ENCODE measurements around the gene LGMN.

Gene LGMN

DNA sequence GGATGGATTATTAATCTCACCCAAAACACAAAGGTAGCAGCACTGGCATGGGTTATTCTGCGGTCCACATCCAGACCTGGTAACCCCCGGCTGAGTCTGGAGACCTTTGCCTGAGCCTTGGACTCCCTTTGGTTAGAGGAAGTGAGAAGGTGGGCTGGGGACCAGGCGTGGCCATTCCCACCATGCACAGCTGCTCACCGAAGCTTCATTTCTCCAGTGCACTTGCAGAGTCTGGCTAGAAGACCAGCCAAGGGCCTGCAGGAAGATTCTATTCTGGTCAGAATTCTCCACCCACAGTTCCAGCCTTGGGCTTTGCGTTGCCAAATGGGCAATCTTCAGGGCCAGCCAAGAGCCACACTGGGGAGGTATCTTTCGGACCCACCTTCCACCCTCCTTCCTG is 73.0 kb downstream of the LGMN start:
- no peak for DNase-seq

GRCh38 chr14:92673601-92674150 is 74.8 kb downstream of the LGMN start:
- DNase-seq = no peak

- no peak for DNase-seq
These were observed 77.6 kb downstream of the LGMN start for GRCh38 chr14:92670643-92671366.

DNA sequence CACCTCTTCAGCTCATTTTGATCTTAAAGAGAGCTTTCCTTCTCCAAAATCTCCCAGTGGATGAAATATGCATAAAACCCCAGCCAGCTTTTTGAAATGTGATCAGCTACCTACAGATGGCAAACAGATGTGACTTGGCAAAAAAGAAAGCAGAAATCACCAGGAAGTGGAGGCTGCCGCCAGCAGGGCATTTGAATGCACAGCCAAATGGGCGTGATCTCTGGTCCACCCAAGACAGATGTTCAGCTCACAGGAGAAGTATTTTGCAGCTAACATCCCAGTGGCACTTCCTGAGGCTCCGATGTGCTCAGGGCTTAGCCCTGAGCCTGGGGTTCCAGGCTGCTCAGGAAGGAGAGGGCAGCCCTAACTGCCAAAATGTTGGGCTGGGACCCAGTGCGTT is 78.3 kb downstream of the LGMN start:
- DNase-seq = no peak

- DNase-seq = no peak
These were observed 80.0 kb downstream of the LGMN start for GRCh38 chr14:92668276-92668973.

DNA sequence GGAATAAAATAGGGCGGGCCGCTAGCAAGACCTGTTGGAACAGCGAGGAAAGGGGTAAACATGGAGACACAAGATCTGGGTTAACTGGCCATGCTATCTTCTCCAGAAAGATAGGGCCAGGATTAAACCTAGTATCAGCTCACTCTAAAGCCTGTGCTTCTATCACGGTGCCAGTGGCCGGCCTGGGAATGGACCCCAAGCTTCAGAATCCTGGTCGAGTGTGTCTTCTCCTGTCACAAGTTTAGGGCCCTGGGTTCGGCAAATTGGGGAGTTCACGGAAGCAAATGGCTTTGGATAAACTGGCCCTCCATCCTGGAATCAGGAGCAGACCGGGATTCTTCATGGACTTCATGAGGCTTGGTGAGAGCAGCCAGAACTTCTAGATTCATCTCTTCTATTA is 82.2 kb downstream of the LGMN start:
- DNase-seq = no peak

DNA sequence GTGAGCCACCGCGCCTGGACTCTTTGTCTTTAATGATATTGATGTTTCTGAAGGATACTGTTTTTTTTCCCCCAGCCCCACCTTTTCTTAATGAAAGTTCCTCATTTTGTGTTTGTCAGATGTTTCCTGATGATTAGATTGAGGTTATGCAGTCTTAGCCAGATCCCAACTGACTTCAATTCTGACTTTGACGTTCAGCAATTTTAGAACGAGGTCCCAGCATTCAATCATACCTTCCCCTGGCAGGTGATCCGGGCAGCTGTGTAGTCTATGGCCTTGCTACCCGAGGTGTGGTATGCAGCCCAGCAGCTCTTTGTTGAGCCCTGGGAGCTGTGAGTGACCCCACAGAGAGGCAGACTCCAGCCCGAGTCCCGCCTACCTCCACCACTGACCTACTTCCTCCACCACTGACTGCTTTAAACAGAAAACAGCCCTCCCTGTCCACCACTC is 82.7 kb downstream of the LGMN start:
- DNase-seq = no peak

DNA sequence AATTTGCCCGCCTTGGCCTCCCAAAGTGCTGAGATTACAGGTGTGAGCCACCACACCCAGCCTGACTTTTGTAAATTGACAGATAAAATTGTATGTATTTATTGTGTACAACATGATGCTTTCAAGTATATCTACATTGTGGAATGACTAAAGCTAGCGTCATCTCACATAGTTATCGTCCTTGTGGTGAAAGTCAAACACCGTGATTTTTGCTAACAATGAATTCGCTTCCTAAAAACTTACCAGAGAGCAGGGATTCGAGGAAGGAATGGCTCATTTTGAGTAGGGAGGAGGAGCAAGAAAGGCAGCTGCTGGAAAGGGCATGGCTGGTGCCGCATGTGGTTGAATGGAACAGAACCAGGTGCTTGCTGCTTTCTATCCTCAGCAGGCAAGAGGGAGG is 85.4 kb downstream of the LGMN start:
- DNase-seq = no peak

GRCh38 chr14:92660571-92660970 is 87.9 kb downstream of the LGMN start:
- DNase-seq = no peak

- DNase-seq = no peak
These were observed 88.5 kb downstream of the LGMN start for GRCh38 chr14:92659765-92660561.

DNA sequence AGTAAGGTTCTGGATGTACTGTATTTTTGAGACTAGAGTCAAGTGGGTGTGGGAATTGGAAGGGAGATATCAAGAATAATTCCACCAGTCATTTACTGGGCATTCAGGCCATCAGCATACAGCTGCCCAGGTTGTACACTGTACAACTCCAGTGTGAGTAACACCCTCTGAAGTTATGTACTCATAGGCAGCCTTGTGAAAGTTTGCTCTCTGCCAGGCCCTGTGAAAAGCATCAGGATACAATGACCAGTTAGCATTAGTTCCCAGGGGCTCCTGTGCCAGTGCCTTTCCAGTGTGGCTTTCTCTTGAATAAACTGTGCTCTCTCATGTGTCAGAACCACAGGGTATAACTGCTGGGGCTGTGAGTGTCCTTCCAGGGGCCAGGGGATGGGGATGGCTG is 89.7 kb downstream of the LGMN start:
- DNase-seq = no peak

DNA sequence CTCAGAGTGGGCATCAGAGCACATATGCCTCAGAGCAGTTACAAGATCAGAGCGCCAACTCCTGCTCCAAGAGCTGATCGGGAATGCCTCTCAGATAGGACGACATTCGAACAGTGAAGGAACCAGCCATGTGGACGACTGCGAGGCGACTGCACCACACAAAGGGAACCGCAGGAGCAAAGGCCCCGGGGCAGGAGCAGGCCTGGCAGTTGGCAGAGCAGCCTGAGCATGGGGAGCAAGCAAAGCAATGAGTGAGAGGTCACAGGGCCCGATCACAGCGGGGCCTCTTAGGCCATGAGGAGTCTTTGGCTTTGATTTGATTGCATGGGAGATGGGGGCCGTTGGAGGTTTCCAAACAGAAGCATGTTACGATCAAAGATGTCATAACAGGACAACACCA is 90.3 kb downstream of the LGMN start:
- no peak for DNase-seq

GRCh38 chr14:92657457-92658142 is 90.8 kb downstream of the LGMN start:
- DNase-seq = no peak

DNA sequence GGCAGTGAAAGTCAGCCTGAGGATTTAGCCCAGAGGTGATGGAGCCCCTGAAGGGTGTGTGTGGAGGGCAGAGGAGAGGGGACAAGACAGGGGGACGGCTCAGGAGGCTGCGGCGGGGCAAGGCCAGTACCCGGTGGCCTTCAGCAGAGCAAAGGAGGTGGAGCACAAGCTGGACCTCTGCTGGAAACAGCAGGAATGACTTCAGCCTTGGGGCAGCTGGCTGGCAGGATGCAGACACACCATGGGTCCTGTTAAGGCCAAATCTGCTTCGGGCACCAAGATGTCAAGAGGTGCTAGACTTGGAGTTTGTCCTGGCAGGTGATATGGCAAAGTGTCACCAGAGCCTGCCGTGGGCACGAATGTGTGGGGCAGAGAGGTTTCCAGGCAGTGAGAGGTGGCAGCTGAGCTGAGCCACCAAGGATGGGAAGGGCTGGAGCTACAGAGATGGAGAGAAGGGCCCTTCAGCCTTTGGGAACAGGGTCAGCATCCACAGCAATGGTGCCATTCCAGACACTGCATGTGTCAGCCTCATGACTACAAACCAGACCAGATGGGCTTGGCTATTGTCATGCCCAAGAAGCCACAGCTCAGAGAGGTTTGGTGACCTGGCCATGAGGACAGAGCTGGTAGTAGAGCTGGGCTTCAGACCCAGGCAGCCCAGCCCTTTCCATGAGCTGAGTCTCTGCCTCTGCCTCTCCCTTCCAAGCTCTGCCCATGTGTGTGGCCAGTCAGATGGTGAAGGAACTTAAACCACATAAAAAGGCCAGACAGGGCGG is 91.9 kb downstream of the LGMN start:
- no peak for DNase-seq

- no peak for DNase-seq
These were observed 92.8 kb downstream of the LGMN start for GRCh38 chr14:92655419-92656201.

GRCh38 chr14:92654239-92654901 is 94.1 kb downstream of the LGMN start:
- DNase-seq = no peak

All from central memory CD4-positive, alpha-beta T cell (primary cell).